GM18909 (cell line): ENCODE results near the gene ATP8B1.
"Not testable (repeated sequence)": the region's sequence is repeated elsewhere in the genome, so short reads cannot be mapped to it uniquely, and the experiment has no call there.

Experiments used
- ATAC-seq: cut with Tn5 transposase; IDR thresholded peaks from one replicate; pipeline ENCODE4 v1.9.1; 2021; ENCODE audit warnings: mild to moderate bottlenecking; ENCODE audit not compliant: unreplicated experiment, poor library complexity

Gene ATP8B1

DNA sequence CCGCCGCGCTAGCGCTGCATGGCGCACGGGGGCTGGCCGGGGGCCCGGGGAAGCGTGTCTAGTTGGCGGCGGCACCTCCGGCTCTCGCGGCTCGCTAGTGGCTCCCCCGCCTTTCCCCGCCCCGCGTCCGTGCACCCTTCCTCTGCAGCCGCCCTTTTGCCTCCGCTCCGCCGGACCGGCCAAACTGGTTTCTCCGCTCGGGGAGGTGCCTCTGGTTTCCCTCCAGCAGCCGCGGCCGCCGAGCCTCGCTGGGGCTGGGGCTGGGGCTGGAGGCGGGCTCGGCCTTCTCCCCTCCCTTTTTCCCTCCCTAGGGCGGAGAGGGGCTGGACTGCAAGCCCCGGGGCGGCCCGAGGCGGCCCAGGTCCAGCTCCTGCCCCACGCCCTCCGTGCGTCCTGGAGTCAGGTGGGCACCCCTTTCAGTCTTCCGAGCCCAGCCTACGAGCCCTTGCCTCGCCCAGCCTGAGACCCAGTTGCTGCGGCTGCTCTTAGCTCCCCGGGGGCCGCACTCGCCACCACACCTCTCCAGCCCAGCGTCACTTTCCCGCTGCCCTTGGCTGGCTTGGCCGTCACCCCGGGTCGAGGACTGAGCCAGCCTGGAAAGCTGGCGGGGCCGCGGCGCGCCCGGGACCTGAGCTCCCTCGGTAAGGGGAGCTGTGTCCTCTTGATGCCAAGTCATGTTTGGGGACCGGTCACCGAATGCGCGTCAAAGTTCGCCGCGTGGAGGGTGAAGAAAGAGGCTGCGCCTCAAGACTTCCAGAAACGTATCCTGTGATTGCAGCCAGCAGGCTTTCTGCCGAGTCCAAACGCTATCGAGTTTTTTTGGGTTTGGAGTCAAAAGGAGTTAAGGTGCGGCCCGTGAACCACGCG lies at the start of gene ATP8B1:
Gene ATP8B1, minus strand, starts transcription at position 213 of the 867 bp plus-strand sequence. CDS start 71,508 bp downstream, outside the sequence.
- peak; percentile 52 for ATAC-seq

DNA sequence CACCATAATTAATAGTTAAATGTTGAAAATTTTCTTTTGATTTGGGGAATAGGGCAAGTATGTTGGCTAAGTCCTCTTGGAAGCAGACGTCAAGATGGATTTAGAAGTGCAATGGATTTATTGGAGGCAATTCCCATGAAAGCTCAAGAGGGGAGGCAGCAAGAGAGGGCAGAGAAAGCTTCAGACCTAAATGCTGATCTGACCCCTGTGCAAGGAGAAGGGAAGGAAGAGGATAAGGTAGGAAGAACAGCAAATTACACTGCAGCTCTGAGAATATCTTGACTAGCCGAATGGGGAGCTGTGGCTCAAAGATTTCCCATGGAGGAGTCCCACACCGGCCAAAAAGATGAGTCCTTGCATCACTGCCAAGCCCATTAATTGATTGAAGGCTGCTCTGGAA lies 46.9 kb upstream of the ATP8B1 start:
- ATAC-seq = no peak

DNA sequence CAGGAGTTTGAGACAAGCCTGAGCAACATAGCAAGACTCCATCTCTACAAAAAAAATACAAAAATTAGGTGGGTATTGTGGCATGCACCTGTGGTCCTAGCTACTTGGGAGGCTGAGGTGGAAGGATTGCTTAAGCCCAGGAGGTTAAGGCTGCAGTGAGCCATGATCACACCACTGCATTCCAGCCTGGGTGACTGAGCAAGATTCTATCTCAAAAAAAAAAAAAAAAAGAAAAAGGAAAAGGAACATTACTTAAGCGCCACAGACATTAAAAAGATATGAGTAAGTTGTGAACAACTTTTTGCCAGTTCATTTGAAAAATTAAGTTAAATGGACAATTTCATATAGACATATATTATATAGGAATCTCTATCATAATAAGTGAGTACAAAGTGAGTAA lies 45.3 kb upstream of the ATP8B1 start:
- ATAC-seq = not testable (repeated sequence)

DNA sequence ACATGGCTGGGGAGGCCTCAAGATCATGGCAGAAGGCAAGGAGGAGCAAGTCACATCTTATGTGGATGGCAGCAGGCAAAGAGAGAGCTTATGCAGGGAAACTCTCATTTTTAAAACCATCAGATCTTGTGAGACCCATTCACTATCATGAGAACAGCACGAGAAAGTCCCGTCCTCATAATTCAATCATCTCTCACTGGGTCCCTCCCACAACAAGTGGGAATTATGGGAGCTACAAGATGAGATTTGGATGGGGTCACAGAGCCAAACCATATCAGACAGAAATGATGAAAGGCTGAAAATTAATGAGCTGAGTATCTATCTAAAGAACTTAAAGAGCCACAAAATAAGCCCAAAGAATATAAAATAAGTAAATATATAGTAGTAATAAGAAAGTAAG lies 44.3 kb upstream of the ATP8B1 start:
- ATAC-seq = not testable (repeated sequence)

DNA sequence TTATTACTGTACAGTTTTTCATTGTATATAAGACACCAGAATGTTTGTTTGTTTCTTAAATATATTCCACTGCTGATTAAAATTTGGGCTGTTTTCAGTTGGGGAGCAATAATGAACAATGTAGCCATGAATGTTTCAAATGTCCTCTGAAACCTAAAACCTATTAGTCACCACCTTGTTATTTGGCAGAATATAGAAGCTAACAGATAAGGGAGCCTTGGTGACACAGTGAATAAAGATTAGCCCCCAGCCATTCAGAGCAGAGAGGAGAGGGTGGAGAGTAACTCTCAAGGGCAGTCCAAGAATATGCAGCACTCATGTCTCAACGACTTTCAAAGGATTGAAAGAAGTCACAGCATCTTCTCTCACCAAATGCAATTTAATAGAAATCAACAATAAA lies 43.1 kb upstream of the ATP8B1 start:
- no peak for ATAC-seq

DNA sequence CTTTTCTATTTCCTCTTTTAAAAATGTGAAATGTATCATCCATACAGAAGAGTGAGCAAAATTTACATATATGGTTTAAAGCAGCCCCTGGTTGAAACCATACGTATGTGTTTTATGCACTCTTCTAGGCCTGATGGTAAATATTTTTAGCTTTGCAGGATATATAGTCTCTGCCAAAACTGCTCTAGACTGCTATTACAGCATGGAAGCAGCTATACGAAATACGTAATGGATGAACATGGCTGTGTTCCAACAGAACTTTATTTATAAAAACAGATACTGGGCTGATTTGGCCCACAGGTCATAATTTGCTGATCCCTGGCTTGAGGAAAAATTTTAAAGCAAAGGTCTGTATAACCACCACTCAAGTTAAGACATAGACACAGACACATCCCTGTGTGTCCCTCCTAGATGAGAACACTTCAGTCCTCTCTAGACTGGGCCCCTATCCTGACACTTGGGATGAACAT lies 42.5 kb upstream of the ATP8B1 start:
- no peak for ATAC-seq

DNA sequence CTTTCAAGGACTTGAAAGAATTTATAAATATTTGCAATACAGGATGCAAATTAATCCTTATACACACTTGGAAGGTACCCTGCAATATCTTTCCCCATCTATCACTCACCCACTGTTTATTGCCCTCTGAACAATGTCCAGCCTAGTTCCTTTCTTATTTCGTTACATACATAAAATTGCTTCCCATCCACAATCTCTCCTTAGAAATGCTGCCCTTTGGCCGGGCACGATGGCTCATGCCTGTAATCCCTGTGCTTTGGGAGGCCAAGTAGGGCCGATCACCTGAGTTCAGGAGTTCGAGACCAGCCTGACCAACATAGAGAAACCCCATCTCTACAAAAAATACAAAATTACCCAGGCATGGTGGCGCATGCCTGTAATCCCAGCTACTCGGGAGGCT lies 41.2 kb upstream of the ATP8B1 start:
- ATAC-seq = no peak

DNA sequence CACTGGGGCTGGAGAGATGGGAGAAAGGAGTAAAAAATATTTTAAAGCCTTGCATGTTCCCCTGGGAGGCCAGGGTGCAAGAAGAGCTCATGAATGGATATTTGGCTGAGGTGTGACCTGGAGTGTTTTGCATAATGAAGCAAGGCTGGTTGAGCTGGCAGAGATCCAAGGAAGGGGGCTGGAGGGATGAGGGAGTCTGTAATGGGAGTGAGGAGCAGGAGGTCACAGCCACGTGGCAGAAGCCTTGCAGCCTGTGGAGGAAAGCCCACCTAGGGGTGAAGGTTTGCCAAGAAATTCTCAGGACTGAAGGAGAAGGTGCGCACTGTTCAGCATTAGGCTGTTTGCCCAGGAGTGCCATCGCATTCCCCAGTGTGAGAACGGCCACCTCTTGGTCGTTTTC lies 40.3 kb upstream of the ATP8B1 start:
- ATAC-seq = no peak

DNA sequence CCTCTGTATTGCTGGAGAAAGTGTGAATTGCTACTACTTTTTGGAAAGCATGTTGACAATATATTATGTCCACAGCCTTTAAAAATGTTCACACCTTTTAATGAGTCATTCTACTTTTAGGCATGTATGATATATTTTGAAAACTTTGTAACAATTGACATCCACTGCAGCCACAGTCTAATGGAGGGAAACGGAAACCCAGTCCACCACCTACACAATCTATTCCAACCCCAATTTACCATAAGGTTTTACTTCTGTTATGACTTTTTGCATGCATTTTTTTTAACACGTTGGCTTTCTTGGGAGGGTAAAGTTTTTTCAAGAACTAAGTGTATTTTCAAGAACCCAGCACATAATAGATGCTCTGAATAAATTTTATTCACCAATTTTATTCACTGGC lies 38.5 kb upstream of the ATP8B1 start:
- ATAC-seq = peak; percentile 39

DNA sequence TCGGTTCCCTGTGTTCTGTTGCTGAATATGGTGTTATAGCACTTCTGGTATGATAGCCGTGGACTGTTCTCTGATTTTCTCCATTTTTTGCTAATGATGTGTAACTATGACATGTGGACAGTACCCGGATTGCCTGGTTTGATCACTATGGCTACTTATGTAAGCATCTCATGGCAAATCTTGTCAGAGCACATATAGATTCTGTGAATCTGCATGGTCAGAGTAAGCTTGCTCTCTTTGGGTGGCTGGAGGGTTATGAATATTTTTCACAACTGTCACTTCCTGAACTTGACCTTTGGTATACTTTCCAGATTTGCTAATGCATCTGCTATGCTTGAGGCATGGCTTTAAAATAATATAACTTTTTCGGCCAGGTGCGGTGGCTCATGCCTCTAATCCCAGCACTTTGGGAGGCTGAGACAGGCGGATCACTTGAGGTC lies 36.8 kb upstream of the ATP8B1 start:
- no peak for ATAC-seq

DNA sequence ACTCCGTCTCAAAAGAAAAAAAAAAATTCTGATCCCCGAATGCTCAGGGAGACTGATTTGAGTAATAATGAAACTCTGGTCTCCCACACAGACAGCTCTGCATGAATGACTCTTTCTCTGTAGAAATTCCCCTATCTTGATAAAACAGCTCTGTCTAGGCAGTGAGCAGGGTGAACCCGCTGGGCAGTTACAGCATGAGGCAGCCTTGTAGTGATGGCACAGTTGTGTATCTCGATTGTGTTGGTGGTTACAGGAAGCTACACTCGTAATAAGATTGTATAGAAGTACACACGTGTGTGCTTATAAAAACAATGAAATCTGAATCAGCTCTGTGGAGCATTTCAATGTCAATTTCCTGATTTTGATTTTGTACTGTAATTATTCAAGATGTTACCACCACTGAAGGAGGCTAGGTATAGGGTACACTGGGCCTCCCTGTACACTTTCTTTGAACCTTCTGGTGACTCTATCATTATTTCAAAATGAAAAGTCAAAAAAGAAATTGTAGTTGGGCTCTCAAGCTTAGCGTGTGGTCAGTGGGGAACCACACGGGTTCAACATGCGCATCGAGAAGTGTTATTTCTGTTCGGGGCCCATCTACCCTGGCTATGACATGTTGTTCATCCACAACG lies 34.9 kb upstream of the ATP8B1 start:
- ATAC-seq = peak; percentile 90

DNA sequence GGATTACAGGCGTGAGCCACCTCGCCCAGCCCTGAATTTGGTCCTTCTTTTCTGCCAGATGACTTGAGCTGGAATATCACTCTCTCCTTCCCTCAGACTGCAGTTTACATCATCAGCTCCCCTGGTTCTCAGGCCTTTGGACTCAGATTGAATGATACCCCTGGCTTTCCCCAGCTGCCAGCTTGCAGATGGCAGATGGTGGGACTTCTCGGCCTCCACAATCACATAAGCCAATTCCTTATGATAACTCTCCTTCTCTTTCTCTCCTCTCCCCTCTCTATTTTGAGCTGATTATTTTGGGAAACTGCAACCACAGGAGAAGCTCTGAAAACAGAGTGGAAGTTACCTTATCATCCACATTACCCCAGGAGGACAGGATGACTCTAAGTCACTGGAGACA lies 33.4 kb upstream of the ATP8B1 start:
- no peak for ATAC-seq

DNA sequence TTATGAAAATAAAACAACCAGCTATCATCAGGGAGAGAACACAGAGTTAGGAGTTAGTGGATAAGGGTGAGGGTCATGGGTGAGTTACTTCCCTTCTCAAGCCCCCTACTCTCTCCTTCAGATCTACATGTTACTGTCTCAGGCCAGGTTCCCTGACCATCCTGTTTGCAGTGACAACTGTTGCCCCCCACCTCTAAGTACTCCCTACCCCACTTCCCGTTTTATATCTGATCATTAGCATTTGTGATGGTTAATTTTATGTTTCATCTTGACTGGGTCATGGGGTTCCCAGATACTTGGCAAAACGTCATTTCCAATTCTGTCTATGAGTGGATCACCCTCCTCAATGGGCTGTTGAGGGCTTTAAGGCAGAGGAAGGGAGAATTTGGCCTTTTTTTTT lies 32.8 kb upstream of the ATP8B1 start:
- no peak for ATAC-seq

DNA sequence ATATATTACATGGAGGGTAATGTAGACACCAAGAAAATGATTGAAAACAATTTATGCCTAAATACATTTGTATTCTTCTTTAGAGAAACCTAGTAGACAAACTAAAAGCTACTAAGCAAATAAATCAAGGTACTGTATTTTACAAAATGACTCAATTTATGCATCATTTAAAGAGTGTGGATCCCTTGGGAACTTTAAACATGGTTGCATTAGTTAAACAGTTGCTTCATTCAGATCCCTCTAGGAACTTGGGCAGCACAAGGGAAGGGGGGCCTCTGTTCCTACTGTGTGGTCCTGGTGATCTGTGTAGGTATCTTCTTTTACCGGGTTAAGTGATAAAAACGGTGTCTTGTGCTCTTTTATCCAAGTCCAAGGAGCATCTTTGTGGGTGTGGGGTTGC lies 31.5 kb upstream of the ATP8B1 start:
- no peak for ATAC-seq

DNA sequence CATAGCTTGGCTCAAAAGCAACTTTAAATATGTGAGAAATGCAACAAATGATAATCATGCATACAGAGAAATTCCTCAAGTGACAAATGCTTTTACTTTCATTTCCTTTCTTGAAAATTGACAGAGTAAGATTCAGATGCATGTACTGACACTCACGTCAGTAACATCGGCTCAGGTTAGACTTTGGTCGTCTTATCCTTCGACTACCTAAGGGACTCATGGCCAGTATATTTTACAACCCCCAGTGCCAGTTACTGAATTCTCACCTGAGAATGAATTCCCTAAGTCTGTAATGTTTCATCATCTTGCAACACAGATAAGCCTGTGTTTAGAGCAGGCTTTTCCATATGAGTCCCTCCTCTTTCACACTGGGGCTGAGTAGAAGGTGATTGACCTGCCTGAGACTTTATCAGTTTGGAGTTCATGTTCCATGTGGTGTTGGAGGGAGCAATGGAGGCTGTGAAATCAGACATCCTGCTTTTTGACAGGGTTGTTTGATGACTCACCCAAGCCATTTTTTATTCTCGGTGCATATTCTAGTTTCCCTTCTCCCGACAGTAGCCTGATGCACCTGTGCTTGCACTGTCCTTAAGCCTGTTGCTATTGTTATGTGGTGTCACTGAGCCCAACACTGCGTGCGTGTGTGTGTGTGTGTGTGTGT lies 30.5 kb upstream of the ATP8B1 start:
- peak; percentile 39 for ATAC-seq

DNA sequence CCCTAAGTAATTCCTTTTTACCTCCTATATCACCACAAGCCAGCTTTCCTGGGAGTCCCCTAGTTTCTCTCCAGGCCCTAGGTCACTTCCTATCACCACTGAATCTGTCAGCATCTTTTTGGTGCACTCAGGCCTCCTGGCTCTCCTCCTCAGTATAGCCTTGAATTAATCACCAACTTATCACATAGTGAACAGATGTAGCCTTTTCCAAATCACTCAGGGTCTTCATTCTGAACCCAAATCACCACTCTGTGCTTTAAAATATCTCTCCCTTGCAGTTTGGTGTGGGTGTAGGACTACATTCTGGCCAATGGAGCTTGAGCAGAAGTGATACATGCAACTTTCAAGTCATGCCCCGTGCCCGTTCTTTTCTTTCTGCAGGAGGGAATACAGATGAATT lies 29.6 kb upstream of the ATP8B1 start:
- no peak for ATAC-seq

DNA sequence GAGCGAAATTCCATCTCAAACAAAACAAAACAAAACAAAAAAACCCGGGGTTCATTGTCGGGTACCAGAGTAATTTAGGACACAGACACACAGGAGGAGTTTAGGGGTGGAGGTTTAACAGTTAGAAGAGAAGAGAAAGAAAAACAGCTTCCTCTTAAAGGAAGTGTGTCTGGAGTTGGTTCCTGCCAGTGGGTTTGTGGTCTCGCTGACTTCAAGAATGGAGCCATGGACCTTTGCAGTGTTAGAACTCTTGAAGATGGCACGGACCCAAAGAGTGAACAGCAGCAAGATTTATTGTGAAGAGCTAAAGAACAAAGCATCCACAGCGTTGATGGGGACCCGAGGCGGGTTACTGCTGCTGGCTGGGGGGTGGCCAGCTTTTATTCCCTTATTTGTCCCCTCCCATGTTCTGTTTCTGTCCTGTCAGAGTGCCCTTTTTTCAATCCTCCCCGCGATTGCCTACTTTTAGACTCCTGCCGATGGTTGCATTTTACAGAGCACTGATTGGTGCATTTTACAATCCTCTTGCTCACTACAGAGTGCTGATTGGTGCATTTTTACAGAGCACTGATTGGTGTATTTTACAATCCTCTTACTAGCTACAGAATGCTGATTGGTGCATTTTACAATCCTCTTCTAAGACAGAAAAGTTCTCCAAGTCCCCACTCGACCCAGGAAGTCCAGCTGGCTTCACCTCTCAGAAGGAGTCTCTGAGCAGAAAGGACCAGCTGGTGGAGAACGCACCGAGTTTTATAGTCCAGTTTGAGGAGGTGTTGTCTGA lies 28.7 kb upstream of the ATP8B1 start:
- no peak for ATAC-seq

DNA sequence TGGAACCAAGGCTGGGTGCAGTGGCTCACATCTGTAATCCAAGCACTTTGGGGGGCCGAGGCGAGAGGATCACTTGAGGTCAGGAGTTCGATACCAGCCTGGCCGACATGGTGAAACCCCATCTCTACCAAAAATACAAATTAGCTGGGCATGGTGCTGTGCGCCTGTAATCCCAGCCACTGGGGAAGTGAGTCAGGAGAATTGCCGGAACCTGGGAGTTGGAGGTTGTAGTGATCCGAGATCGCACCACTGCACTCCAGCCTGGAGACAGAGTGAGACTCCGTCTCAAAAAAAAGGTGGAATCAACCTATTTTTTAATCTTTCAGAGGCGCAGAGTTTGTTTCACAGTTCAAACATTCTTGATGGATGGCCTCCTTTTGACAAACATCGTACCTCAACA lies 24.5 kb upstream of the ATP8B1 start:
- ATAC-seq = no peak

DNA sequence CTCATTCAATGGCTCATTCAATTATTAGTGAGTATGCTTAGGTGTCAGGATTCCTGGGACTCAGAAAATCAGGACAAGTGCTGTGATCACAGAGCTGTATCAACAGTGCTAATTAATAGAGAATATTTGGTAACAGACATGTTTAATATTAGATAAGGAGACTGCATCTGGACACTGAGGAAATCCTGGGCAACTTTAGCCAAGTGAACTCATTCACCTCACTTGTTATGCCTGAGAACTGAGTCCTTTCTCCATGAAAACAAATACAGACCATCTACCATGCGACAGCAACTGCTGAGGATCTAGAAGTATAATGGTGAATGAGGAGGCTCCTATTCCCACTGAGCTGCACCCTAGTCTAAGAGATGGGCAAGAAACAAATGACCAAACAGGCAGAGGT lies 23.1 kb upstream of the ATP8B1 start:
- no peak for ATAC-seq

DNA sequence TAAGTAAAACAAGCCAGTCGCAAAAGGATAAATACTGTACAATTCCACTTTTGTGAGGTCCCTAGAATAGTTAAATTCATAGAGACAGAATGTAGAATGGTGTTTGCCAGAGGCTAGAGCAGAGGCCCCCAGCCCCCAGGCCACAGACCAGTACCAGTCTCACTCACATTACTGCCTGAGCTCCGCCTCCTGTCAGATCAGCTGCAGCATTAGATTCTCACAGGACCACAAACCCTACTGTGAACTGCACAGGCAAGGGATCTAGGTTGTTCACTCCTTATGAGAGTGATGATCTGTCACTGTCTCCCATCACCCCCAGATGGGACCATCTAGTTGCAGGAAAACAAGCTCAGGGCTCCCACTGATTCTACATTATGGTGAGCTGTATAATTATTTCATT lies 17.5 kb upstream of the ATP8B1 start:
- ATAC-seq = not testable (repeated sequence)
